ENCODE results near the gene DPP10.

Gene DPP10

GRCh38 chr2:114937366-114937930, 495.0 kb downstream of the DPP10 start:
- TF ChIP-seq CTCF (IDR thresholded peaks at IDR 0.05; ENCODE audit: borderline replicate concordance, control extremely low read depth, extremely low read depth, insufficient read depth, missing control alignments) = no peak
- no peak for DNase-seq (ENCODE audit: low spot score)
- in situ Hi-C loops (cut with MboI; ENCODE audit: low sequenced_read_pairs, unreplicated experiment) = no loop called here

DNA sequence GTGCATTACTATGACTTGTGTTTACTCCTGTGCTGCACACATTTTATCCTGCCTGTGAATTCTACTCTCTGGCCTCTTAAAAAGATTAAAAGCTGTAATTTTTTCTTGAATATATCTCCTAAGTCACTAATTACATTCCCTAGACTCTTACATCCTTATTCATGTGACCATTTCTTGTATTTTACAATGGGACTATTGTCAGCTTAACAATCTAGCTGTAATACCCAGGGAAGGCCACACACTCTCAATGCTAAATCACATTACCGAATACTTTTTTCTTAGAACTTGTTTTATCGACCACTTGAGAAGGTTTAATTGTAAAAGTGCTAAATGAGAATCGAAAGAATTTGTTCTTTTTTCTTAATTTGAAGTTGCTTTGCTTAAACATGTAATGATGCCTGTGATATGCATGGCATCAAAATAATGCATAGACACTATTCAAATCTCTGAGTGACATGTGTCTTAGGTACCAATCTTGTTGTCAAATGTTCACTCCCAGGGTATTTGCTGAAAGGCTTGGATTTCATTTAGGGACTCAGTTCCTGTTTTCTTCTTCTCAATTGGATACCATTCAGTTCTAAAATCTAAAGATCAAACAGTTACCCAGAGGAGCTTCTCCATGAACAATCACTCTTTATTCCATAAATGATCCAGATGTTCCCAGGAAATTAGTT, 498.5 kb downstream of the DPP10 start:
- TF ChIP-seq CTCF (IDR thresholded peaks at IDR 0.05; ENCODE audit: borderline replicate concordance, control extremely low read depth, extremely low read depth, insufficient read depth, missing control alignments) = no peak
- in situ Hi-C loops (cut with MboI; ENCODE audit: low sequenced_read_pairs, unreplicated experiment) = no loop called here
- DNase-seq (ENCODE audit: low spot score) = no peak

DNA sequence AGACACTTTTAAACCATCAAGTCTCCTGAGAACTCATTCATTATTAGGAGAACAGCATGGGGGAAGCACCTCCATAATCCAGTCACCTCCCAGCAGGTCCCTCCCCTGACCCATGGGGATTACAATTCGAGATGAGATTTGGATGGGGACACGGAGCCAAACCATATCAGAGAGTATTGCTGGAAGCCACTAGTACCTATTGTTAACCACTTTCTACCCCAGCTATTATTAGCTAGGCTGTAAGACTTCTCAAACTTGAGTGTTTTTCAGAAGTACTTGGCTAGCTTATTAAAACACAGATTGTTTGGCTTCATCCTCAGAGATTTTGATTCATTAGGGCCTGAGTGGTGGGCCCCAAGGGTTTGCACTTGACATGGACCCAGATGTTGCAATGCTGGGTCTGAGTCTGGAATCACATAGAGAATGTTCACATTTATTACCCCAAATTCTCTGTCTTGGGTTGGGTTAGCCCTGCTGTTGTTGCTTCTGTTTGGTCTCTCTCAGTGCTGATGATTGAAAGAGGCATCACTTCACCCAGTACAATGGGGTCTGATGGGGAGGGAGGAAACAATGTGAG, 506.9 kb downstream of the DPP10 start:
- in situ Hi-C loops (cut with MboI; ENCODE audit: low sequenced_read_pairs, unreplicated experiment) = no loop called here
- no peak for TF ChIP-seq CTCF (IDR thresholded peaks at IDR 0.05; ENCODE audit: borderline replicate concordance, control extremely low read depth, extremely low read depth, insufficient read depth, missing control alignments)
- DNase-seq (ENCODE audit: low spot score) = no peak

DNA sequence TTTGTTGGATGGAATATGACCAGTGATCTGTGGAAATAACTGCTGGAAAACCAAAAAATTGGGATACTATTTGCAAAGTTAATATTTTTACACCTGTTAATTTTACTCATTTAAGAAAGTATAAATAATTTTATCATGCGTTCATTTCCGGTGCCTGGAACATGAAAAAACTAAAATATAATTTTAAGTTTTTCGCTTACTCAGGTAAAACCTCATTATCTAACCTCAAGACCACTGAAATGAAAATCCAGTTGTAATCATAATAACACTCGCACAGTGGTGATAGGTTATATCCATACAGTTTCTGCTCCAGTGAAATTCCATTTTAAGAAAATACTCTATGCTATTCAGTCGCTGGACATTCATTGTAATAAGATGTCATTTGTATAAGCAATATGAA, 517.9 kb downstream of the DPP10 start:
- DNase-seq (ENCODE audit: low spot score) = no peak
- no peak for TF ChIP-seq CTCF (IDR thresholded peaks at IDR 0.05; ENCODE audit: borderline replicate concordance, control extremely low read depth, extremely low read depth, insufficient read depth, missing control alignments)
- in situ Hi-C loops (cut with MboI; ENCODE audit: low sequenced_read_pairs, unreplicated experiment) = no loop called here

- in situ Hi-C loops (cut with MboI; ENCODE audit: low sequenced_read_pairs, unreplicated experiment) = no loop called here
- DNase-seq (ENCODE audit: low spot score) = no peak
These were observed 520.1 kb downstream of the DPP10 start for GRCh38 chr2:114962532-114962931.

More at GRCh38 chr2:114962532-114962931, 520.1 kb downstream of the DPP10 start:
- TF ChIP-seq CTCF (IDR thresholded peaks at IDR 0.05; ENCODE audit: borderline replicate concordance, control extremely low read depth, extremely low read depth, insufficient read depth, missing control alignments) = no peak
